ENCODE measurements around the gene SNX13. TPM values are rescaled to one million over a fixed set of nuclear protein-coding genes. Genes with fewer than 3 reads are reported as not detected.

The SNX13 gene
- total RNA-seq, 2 donors from 2014 or later: 36.1 to 46.9 TPM

DNA sequence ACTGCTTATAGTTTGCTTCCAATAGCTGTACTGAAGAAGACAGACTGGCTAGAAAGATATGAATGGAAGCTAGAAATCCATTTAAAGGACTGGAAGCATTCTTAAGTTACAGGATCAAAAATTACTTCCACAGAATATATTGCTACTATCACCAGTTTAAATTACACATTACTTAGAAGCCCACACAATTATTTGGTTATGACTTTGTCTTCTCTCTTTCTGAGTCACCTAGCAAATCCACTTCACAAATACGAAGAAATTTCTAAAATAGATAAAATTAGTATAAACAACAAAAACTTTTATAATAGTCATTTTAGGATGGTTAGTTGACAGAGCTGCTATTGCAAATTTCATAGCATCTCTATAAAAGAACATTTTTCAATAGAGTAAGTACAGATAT is 108.1 kb downstream of the SNX13 start:
- Histone ChIP-seq H3K27ac (no peak overlapping the region), H3K4me1 (no peaks in the 10 kb centered on the region), H3K36me3 (peaks cover 19% of the 10 kb centered on the region), H3K27me3 (no peaks in the 10 kb centered on the region), H3K9me3 (no peaks in the 10 kb centered on the region), H3K4me3 (no peak overlapping the region)
- TF ChIP-seq, protein P1, sequence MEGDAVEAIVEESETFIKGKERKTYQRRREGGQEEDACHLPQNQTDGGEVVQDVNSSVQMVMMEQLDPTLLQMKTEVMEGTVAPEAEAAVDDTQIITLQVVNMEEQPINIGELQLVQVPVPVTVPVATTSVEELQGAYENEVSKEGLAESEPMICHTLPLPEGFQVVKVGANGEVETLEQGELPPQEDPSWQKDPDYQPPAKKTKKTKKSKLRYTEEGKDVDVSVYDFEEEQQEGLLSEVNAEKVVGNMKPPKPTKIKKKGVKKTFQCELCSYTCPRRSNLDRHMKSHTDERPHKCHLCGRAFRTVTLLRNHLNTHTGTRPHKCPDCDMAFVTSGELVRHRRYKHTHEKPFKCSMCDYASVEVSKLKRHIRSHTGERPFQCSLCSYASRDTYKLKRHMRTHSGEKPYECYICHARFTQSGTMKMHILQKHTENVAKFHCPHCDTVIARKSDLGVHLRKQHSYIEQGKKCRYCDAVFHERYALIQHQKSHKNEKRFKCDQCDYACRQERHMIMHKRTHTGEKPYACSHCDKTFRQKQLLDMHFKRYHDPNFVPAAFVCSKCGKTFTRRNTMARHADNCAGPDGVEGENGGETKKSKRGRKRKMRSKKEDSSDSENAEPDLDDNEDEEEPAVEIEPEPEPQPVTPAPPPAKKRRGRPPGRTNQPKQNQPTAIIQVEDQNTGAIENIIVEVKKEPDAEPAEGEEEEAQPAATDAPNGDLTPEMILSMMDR (IDR thresholded peaks at IDR 0.05): no peak
- no peak for DNase-seq (ENCODE audit: low spot score)

DNA sequence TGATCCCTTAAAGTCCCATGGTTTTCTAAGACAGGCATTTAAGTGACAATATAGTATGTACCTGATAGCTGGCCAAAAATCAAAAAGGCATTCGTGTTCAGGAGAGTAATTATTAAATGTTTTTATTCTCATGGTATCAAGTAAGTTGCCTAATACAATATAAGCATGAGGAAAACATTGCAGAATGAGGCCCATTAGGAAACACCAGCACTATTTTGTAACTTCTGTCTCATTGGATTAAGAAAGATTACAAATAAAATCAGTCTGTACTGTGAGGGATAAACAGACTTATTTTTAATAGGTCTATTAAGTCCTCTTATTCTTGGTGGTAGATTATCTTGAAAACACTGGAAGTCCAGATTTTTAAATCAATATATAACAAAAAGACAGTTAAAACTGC is 110.1 kb downstream of the SNX13 start:
- DNase-seq (ENCODE audit: low spot score): no peak
- Histone ChIP-seq H3K36me3 (peaks cover 19% of the 10 kb centered on the region), H3K27ac (no peak overlapping the region), H3K27me3 (no peaks in the 10 kb centered on the region), H3K4me1 (no peaks in the 10 kb centered on the region), H3K9me3 (no peaks in the 10 kb centered on the region), H3K4me3 (no peak overlapping the region)
- TF ChIP-seq, protein P1 (IDR thresholded peaks at IDR 0.05): no peak

- Histone ChIP-seq H3K27me3 (no peaks in the 10 kb centered on the region), H3K36me3 (peaks cover 19% of the 10 kb centered on the region), H3K4me3 (no peak overlapping the region), H3K4me1 (no peaks in the 10 kb centered on the region), H3K9me3 (no peaks in the 10 kb centered on the region), H3K27ac (no peak overlapping the region)
- no peak for DNase-seq (ENCODE audit: low spot score)
- TF ChIP-seq, protein P1 (IDR thresholded peaks at IDR 0.05): no peak
These were observed 111.3 kb downstream of the SNX13 start for GRCh38 chr7:17829001-17829400.

DNA sequence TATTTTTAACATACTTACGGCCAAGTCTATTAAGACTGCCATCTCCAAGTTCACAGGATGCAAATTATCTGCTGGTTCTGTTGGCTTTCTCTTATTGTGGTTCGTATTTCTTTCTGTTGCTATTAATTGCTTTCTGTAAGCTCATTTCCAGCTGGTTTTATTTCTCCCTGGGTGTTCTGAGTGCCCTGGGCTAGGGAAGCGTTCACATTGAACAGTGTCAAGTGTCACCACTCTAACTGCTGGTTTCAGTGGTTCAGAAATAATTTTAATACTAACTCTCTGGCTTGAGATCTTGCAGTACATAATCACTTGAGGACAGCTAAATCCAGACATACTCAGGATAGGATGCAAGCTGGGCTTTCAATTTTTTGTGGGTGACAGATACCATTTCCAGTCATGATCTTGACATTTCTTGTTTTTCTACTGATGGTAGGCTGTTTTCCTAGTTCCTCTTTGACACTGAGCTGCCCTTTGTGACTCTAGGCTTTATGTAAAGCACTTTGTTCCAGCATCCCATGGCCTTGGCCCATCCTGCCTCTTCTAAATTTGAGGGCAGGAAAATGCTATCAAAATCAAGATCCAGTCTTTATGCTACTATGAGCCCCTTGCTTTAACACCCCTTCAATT is 117.6 kb downstream of the SNX13 start:
- no peaks in the 10 kb centered on the region for H3K4me1 ChIP-seq
- no peak overlapping the region for H3K4me3 ChIP-seq
- TF ChIP-seq, protein P1 (IDR thresholded peaks at IDR 0.05): no peak
- H3K9me3 ChIP-seq: no peaks in the 10 kb centered on the region
- H3K27ac ChIP-seq: no peak overlapping the region
- no peaks in the 10 kb centered on the region for H3K27me3 ChIP-seq
- no peak for DNase-seq (ENCODE audit: low spot score)
- H3K36me3 ChIP-seq: no peaks in the 10 kb centered on the region

GRCh38 chr7:17816903-17817302 is 123.4 kb downstream of the SNX13 start:
- TF ChIP-seq, protein P1 (IDR thresholded peaks at IDR 0.05): no peak
- H3K27ac ChIP-seq: no peak overlapping the region
- no peaks in the 10 kb centered on the region for H3K27me3 ChIP-seq
- no peak for DNase-seq (ENCODE audit: low spot score)
- peaks cover 0 to 12% of the 10 kb centered on the region in 2 donors for H3K9me3 ChIP-seq
- peaks cover 6% of the 10 kb centered on the region for H3K36me3 ChIP-seq
- no peak overlapping the region for H3K4me3 ChIP-seq
- no peaks in the 10 kb centered on the region for H3K4me1 ChIP-seq

- H3K36me3 ChIP-seq: peaks cover 6% of the 10 kb centered on the region
- no peak for DNase-seq (ENCODE audit: low spot score)
- H3K27me3 ChIP-seq: no peaks in the 10 kb centered on the region
- no peak overlapping the region for H3K27ac ChIP-seq
- no peaks in the 10 kb centered on the region for H3K4me1 ChIP-seq
- H3K4me3 ChIP-seq: no peak overlapping the region
- peaks cover 0 to 17% of the 10 kb centered on the region in 2 donors for H3K9me3 ChIP-seq
- TF ChIP-seq, protein P1 (IDR thresholded peaks at IDR 0.05): no peak
These were observed 125.0 kb downstream of the SNX13 start for GRCh38 chr7:17815318-17815717.

All from right atrium auricular region (tissue), 2 donors.